Measurements from ENCODE around the gene WDR59.
"Not testable (repeated sequence)": the region's sequence is repeated elsewhere in the genome, so short reads cannot be mapped to it uniquely, and the experiment has no call there.

Gene WDR59

DNA sequence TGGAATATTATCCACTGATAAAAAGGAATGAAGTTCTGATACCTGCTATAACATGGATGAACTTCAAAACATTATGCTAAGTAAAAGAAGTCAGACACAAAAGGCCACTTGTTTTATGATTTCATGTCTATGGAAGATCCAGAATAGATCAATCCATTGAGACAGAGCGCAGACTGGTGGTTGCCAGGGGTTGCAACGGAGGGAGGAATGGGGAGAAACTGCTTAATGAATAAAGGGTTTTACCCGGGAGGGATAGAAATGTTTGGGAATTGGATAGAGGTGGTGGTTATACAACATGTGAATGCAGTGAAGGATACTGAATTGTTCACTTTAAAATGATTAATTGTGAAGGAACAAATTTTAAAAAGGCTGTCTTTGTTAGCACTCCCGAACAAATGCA lies 30.2 kb downstream of the WDR59 start:
- DNase-seq, result peak; percentile 38

DNA sequence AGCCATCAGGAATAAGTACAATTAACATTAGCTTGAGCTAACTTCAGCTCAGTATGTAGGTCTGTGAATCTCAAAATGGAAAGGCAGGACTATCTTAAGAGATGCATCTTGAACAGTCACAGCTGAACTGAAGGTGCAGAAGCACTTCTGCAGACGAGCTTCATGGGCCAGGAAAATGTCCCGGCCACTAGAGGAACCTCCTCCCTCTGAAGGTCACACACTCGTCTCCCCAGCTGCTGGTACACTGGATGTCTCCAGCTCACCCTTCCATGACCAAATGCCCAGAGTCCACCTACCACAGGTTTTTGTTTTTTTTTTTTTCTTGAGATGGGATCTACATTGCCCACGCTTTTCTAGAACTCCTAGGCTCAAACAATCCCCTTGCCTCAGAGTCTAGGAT lies 33.2 kb downstream of the WDR59 start:
- DNase-seq, result no peak

DNA sequence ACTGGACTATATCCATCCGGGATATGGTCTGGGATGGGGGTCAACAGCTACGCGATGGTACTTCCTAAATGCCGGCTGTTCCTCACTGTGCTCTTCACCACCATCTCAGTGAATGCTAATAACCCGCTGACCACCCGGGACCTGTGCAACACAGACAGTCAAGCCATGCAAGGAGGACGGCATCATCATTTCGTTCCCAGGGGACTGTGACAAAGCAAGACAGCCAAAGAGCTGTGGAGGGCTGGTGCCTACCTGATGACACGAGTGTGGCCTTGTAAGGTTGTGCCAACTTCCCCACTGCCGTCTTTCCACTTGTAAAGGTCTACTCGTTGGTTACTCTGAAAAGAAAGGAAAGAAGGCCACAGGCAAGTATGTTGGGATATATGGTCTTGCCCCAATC lies 33.7 kb downstream of the WDR59 start:
- DNase-seq, result no peak

DNA sequence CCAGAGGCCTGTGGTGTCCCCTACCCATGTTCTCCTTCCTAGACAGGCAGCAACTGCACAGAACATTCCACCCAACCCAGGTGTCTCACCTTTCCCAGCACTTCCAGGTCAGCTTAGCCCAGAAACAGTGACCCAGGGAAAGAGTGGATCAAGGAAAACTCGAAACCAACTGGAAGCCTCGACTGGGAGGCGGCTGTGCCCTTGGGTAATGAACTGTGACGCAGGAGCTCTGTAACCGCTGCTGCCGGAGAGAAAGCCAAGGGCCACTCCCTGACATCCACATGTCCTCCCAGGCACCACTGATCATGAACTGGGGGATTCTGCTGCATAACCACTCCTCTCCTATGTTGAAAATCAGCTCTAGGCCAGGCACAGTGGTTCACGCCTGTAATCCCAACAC lies 34.4 kb downstream of the WDR59 start:
- no peak for DNase-seq

DNA sequence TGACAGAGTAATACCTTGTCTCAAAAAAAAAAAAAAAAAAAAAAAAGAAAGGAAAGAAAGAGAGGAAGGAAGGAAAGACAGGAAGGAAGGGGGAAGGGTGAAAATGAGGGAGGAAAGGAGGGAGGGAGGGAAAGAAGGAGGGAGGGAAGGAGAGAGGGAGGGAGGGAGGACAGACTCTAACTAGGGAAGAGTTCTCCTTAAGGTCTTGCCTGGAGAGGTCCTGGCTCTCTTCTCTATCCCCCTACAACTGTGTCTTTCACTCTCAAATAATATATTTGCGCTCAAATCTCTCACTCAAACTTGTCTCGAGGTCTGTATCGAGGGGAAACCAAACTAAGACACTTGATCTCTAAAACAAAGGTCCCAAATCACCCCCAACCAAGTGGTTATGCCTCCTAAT lies 35.6 kb downstream of the WDR59 start:
- no peak for DNase-seq

DNA sequence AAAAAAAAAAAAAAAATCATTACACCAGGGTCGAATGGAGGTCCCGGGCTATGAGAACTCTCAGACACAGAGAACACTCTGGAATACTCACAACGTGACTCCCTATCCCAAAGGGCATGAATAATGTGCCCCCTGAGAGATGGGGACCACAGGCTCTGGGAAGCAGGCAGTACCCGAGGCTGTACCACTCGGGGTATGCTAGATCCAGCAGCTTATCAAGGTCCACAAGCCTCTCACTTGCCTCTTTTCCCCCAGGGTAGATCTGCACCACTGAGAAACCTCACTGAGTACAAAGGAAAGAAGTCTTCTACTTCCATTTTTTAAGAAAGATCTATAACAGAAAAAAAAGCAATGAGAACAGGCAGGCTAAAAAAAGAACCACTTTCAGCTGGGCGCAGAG lies 40.5 kb downstream of the WDR59 start:
- no peak for DNase-seq

DNA sequence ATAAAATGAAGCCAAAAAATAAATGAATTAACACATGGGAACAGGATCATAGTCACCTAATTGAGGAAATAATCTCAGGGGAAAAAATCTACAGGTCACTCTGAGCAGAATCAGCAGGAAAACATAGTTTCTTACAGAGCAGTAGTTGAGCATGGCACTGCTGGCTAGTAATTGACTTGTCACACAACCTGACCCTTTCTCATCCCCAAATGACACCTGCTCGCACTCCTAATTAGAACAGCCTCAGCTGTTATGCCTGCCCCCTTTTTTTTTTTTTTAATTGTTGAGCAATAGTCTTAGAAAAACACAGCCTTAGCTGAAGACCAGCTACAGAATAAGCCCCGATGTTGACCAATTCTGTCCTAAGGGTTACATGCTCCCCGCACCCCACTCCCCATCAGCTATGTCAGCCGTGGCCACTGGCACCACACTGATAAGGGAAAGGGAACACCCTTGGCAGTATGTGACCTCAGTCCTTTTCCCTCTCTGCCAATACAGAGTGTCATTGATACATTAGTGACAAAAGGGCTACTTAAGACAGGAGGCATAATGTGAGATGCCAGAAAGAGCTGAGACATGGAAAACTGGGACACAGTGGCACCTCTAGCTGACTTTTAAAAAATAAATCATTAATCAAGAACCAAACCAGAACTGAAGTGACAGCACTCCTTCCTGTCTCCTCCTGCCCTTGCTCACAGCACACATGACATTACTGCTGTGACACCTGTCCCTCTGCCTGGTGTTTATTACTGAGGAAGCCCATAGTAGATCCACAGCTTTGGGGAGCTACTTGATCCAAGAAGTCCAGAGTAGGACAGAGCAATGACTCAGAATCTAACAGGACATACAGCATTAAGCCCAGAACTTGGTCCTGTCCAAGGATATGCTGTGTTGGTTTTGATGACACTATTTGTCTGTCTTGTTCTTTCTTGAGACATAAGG lies 41.7 kb downstream of the WDR59 start:
- no peak for DNase-seq

DNA sequence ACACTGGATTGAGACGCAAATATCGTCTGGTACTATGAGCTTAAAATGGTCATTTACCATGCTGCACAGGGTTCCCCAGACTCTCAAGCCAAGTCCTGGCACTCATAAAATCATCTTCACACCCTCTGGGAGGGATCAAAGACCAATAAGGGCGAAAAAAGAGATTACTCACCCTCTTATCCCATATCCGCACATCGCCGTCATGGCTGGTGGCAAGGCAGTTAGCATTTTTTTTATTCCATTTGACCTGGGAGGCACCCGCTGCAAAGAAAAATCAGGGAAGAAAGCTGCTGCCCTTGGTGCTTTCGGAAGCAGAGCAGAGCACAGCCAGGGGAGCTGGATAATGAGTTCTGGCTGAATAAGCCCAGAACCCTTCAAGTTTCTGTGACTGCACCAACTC lies 42.4 kb downstream of the WDR59 start:
- no peak for DNase-seq

DNA sequence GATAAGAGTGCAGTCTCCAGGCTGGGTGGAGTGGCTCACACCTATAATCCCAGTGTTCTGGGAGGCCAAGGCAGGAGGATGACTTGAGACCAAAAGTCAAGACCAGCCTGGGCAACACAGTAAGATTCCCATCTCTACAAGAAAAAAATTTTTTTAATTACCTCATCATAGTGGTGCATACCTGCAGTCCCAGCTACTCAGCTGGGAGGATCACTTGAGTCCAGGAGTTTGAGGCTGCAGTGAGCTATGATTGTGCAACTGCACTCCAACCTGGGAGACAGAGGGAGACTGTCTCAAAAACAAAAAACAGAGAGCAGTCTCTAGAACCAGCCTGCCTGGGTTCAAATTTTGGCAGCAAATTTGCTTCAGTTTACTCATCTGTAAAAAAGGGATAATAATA lies 45.2 kb downstream of the WDR59 start:
- DNase-seq, result no peak

DNA sequence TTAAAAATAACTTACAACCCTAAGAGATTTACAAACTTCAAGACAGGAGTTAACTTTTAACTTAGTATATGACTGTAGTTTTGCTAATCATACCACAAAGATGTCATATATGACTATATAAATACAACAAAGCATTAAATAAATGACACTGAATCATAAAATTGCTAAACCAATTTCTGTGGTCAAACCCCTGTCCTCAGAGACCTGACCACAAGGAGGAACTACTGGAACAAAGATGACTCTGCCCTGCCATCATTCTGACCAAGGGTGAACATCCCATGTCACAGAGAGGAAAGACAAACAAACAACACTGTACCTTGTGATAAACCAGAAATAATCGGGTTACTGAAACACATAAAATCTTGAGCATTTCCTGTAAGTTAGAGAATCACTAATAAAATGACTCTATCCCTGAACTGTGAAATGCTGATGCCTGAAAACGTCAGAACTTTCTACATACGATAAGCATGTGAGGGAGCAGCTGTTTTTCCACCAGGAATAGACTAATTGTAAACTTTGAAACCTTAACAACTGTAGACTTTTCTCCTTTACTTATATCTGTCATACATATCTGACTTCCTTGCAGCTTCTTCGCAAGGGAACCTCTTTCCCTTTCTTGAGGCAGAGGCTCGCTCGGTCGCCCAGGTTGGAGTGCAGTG lies 47.9 kb downstream of the WDR59 start:
- no peak for DNase-seq

DNA sequence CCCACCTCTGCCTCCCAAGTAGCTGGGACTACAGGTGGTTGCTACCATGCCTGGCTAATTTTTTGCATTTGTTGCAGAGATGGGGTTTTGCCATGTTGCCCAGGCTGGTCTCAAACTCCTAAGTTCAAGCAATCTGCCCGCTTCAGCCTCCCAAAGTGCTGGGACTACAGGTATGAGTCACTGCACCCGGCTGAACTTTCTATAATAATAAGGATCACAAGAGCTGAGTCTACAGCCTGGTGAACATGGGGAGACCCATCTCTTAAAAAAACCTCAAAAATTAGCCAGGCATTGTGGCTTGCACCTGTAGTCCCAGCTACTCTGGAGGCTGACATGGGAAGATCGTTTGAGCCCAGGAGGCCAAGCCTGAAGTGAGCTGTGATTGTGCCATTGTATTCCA lies 53.5 kb downstream of the WDR59 start:
- DNase-seq, result no peak

DNA sequence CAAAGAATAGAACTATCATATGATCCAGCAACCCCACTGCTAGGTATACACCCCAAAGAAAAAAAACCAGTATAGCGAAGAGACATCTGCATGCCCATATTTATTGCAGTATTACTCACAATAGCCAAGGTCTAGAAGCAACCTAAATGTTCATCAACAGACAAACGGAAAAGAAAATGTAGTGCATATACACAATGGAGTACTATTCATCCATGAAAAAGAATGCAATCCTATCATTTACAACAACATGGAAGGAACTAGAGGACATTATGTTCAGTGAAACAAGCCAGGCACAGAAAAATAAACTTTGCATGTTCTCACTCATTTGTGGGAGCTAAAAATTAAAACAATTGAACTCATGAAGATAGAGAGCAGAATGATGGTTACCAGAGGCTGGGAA lies 55.3 kb downstream of the WDR59 start:
- DNase-seq, result no peak

DNA sequence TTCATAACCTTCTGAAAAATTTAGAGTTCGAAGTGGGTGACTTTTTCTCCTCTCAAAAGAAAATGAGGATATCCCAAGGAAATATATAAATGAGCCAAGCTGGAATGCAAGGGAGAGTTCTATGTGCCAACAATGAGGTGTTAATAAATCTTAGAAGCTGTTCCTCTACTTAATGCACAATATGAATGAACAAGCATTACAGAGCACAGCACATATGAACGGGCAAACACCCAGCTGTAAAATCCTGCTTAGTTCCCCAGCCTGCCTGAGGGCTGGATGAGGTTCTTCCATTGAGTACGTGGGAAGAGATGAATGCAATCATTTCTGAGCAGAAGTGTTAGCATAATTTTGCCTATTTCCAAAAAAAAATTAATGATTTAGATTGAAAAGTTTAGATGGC lies 58.1 kb downstream of the WDR59 start:
- no peak for DNase-seq

DNA sequence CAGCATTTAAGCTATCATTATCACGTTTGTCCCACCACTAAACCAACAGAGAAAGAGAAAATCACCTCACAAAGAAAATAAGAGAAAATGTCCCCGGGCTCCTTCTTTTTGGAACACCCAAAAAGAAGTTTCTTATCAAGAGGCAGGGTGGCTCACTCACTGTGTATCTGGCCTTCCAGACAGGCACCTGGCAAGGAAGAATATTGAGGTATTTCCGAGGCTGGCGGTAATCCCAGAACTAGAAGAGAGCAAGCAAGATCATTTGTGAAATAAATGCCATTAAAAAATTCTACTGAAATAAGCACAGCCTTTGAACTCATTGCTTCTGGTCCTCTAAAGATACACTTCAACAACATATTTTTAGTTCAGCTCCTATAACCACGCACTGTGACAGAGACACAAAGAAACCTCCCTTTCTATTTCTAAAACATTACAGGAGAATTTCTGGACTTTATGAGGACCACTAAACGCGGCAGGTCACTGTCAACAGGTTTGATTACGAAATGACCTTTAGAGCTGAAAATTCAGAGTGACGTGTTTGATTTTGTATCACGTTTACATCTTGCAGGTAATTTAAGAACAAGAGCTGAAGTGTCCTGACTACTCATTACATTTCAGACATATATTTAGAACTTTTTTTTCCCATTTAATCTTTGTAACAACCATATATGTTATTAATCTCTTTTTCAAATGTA lies 61.0 kb downstream of the WDR59 start:
- no peak for DNase-seq

DNA sequence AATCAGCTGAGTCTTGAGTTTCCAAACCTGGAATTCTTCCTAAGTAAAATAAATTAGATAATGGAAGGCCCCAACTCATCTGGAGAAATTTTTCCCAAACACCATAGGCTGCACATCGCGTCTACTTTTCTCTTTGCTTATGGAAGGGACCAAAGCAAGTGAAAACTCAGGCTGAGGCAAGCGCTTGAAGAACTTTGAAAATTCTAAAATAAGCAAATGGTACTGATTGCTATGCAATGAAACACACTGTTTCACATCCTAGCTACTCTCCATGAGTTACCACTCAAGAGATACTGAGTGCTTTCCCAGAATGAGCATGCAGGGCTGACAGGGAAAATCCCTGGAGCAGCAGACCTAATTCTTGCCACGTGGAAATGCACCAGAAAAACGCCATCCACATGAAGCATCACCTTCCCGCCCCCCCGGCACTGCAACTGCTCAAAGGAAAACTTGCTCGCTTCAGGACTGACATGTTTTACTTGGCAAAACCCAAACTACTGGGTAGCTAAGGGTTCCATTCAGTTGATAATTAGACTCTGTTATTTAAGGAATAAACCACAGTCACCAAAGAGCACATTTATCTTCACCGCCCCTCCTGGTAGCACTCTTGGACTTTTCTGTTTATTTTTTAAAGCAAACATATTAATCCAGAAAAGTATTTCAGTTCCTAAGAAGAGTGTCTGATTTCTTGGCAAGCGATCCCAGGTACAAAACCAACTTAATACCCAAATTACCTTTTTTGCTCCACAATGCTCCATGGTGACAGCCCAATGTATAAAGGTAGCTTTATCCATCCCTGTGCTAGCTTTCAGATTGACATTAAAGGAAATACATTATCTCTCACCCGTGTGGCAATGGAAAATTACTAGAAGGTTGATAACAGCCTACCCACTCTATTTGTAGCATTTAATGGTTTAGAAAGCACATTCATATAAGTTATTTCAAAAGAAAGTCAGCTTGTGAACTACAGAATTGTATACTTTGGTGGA lies 62.5 kb downstream of the WDR59 start:
- DNase-seq, result no peak

DNA sequence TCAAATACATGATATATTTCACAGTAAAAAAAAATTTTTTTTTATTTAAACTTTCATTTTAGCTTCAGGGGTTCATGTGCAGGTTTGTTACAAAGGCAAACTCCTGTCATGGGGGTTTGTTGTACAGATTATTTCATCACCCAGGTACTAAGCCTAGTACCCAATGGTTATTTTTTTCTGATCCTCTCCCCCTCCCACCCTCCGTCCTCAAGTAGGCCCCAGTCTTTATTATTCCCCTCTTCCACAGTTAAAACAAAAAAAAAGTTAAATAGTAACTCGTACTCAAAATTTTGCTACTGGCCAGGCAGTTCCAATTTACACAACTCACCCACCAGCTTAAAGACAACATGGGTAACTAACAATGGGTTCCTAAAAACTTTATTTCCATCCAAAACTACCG lies 63.9 kb downstream of the WDR59 start:
- no peak for DNase-seq

DNA sequence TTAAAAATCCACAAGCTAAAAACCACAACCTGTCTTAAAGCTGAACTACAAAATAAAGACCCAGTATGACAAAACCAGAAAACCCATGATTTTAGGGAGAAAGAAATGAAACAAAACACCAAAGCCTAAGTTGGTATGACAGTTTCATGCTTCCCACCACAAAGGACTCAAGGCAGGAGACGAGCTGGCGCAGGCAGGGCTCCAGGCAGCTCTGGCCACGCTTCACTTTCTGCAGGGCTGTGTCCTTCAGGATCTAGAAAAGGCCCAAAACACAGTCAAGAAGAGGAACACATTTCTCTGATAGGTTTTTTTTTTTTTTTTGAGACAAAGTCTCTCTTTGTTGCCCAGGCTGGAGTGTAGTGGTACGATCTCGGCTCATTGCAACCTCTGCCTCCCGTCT lies 75.3 kb downstream of the WDR59 start:
- no peak for DNase-seq

DNA sequence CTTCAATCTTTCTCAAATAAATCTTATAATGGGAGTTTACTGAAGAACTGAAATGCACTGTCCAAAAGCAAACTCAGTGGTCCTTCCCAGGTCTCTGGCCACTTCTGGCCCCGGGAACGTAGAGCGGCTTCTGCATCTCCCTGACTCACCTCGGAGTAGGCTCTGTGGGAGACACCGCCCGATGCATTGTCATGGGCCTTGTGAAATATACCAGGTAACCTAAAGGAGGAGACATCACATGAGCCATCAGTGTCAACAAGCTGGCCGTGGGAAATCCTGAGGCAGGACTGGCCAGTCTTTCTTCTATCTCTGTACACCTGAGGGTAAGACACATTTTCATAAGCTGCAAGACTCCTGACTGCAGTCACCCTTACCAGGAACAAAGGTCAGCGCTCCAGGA lies 76.2 kb downstream of the WDR59 start:
- DNase-seq, result not testable (repeated sequence)

DNA sequence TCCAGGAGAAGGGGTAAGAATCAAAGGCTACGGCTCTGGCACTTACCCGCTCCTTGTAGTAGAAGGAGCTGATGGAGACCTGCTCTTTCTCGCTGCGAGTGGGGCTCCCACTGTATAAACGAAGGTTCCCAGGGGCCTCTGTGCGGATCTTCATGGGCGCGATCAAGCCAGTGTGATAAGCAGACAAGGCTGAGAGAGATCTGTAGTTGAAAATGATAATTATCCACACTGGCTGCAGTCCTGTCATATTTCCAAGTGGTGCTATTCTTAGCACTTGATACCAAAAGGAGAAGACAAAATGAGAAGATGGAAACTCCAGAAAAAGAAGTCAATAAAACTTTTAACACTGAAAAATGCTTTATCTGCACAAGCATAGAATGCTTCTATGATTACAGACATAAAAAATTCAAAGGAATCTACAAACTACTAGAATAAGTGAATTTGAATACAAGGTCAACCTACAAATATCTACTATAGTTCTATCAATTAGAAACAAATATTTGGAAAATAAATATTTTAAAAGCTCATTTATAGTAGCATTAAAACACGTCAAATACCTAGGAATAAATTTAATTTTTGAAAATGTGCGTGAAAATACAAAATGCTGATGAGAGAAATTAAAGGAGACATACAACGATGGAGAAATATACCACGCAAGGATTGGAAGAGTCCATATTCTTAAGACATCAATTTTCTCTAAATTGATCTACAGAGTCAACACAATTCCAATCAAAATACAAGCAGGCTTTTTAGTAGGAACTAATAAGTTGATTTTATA lies 80.8 kb downstream of the WDR59 start:
- DNase-seq, result no peak

DNA sequence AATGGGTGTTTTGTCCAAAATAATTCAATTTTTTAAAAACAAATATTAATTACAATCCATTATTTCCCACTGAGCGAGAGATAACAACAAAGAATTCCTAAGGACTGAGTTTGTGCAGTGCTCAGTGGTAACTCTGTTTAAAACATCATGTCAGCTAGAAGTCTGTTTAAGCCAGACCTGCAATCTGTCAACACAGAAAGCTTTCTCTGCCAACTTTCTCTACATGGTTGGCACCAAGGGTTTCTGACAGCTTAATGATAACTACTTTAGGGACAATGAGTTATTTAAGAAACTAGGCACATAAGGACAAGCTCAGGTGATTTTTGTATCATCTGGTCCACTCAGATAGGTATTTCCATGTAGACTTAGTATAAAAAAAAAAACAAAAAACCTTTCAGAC lies 81.8 kb downstream of the WDR59 start:
- DNase-seq, result no peak

DNA sequence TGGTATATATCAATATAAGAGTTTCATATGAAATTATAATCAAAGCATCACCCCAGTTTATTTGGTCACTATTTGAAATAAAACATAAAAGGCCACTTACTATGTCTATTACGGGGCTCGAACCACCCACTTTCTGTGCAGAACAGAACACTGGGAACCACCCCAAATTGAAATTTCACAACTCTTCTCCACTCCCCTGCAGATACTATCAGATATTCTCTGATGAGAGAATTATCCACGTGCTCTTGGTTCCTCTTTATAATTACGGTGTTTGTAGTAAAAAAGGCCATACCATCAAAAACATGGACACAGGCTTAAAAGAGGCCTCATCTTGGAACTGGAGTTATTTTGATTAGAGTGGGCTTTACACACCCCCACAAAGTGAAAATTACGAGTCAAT lies 82.8 kb downstream of the WDR59 start:
- DNase-seq, result no peak

DNA sequence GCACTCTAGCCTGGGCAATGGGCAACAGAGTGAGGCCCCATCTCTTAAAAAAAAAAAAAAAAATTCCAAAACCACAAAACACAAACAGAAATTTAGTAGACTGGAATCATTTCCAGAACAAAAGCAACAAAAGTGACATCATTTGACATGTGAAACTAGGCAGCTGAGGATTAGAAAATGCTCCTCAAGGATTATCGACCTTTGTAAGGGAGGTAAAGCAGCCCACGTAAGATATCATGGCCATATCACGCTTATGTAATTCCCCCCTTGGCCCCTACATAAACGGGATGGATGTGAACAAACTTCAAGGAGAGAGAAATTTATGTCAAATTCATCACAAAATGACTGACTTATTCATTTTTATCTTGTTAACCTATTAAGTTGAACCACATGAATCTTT lies 83.3 kb downstream of the WDR59 start:
- DNase-seq, result no peak

Data from midbrain (tissue), 1 donor.